Nephron (organoid): Measurements from ENCODE around the gene RTTN.

Experiments used
- H3K27ac Mint-ChIP-seq, 3 experiments: 2 replicates each; pipeline ENCODE4 v1.8.0; 2020; ENCODE audit warnings: mixed read lengths in 3 of 3, mild to moderate bottlenecking in 2 of 3, moderate library complexity in 1 of 3
- H3K27me3 Mint-ChIP-seq: 2 replicates; pipeline ENCODE4 v1.8.0; 2021; ENCODE audit warnings: low read depth, mild to moderate bottlenecking, moderate library complexity, mixed read lengths
- H3K36me3 Mint-ChIP-seq: 2 replicates; pipeline ENCODE4 v1.8.0; 2020; ENCODE audit warnings: low read depth, mixed read lengths
- H3K4me1 Mint-ChIP-seq: 2 replicates; pipeline ENCODE4 v1.8.0; 2020; ENCODE audit warnings: mixed read lengths
- H3K4me3 Mint-ChIP-seq, 3 experiments: 2 replicates each; pipeline ENCODE4 v1.8.0; 2020; ENCODE audit warnings: mild to moderate bottlenecking in 3 of 3, mixed read lengths in 3 of 3, moderate library complexity in 2 of 3
- H3K9me3 Mint-ChIP-seq: 2 replicates; pipeline ENCODE4 v1.8.0; 2020; ENCODE audit warnings: mixed read lengths
- TF ChIP-seq, protein P1 (sequence below), 3 experiments: fragments of 200-600 bp; sonication (generic); IDR thresholded peaks; one replicate each; pipeline ENCODE4 v1.5.0; 2021; ENCODE audit warnings: antibody characterized with exemption in 3 of 3; ENCODE audit not compliant: unreplicated experiment in 3 of 3

Gene RTTN

DNA sequence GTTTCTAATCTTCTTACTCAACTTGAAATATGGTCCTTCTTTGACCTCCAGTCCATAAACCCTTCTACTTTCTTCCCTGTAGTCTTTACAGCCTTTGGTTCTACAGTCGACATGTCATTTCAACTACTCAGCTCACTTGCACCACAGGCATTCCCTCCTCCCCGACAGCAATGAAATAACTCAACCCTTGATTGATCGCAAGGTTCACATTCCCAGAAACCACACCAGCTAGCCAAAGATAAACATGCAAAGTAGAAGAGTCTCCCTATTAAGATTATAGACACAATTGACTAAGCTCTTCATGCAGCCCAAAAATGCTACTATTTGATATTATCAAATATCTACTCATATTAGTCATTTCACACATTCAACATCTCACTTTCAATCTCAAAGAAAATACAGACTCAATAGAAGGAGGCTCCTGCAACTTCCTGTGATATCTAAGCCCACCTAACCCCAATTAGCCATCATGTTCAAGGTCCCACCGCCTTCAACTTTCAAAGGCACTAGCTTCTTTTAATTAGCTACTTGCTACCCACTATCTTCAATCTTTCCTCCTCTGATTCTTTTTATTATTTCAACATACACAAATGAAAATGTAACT is 50.8 kb downstream of the RTTN start:
- Mint-ChIP-seq H3K4me3 (no peak overlapping the region), H3K27ac (no peak overlapping the region), H3K36me3 (peaks cover 39% of the 10 kb centered on the region)

DNA sequence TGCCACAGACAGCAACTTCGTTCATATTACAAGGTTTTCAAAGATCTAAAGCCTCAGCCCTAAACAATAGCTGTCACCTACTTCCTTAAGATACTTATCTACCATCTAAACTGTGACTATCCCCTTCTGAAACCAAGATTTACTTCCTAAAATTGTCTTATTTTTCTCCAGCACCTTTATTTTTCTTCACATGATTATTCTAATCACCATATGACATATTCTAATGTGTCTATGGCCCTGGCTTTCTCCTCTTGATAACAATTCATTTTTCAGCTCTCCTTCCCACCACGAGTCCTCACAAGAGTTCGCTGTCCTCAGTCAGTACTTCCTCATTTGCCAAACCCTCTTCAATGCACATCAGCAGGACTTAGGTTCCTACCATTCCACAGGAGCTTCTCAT is 53.9 kb downstream of the RTTN start:
- no peak overlapping the region for H3K4me3 Mint-ChIP-seq
- TF ChIP-seq, protein P1, sequence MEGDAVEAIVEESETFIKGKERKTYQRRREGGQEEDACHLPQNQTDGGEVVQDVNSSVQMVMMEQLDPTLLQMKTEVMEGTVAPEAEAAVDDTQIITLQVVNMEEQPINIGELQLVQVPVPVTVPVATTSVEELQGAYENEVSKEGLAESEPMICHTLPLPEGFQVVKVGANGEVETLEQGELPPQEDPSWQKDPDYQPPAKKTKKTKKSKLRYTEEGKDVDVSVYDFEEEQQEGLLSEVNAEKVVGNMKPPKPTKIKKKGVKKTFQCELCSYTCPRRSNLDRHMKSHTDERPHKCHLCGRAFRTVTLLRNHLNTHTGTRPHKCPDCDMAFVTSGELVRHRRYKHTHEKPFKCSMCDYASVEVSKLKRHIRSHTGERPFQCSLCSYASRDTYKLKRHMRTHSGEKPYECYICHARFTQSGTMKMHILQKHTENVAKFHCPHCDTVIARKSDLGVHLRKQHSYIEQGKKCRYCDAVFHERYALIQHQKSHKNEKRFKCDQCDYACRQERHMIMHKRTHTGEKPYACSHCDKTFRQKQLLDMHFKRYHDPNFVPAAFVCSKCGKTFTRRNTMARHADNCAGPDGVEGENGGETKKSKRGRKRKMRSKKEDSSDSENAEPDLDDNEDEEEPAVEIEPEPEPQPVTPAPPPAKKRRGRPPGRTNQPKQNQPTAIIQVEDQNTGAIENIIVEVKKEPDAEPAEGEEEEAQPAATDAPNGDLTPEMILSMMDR (IDR thresholded peaks at IDR 0.05; ENCODE audit: unreplicated experiment in 3 of 3), result no peak
- H3K36me3 Mint-ChIP-seq, result peaks cover 17% of the 10 kb centered on the region
- H3K27me3 Mint-ChIP-seq, result no peaks in the 10 kb centered on the region
- H3K4me1 Mint-ChIP-seq, result no peaks in the 10 kb centered on the region
- no peak overlapping the region for H3K27ac Mint-ChIP-seq
- H3K9me3 Mint-ChIP-seq, result no peaks in the 10 kb centered on the region

More for the DNA sequence above, 50.8 kb downstream of the RTTN start:
- peaks cover 2% of the 10 kb centered on the region for H3K9me3 Mint-ChIP-seq
- H3K27me3 Mint-ChIP-seq, result no peaks in the 10 kb centered on the region
- H3K4me1 Mint-ChIP-seq, result no peaks in the 10 kb centered on the region
- TF ChIP-seq, protein P1 (IDR thresholded peaks at IDR 0.05; ENCODE audit: unreplicated experiment in 3 of 3), result no peak

DNA sequence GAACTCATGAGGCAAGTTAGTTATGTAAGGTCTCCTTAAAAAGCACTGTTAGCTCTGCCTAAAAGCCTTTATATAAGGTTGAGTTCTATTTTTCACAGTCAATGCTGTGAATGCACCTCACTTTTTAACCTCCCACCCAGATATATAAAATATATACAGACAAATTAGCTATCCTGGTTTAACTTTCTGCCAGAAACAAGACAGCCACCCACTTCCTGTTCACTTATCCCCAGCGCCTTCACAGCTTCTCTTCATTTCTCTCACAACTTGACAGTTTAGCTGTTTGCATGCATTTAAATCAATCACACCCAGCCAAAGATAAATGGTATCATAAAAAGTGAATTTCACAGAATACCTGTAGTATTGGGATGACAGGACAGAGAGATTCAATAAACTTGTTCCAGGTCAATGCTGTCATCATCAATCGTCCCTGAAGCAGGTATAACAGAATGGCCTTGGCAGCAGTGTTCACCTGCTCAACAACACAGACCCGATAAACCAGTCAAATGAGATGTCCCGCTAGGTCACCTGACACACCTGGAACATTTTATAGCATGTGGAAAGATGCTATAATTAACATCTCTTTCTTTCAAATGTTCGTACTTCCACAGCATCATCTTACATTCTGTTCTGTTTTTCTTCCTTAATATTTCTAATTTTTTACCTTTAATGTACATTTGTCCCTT is 55.7 kb downstream of the RTTN start:
- Mint-ChIP-seq H3K27ac (no peak overlapping the region), H3K36me3 (peaks cover 14% of the 10 kb centered on the region), H3K27me3 (no peaks in the 10 kb centered on the region), H3K9me3 (no peaks in the 10 kb centered on the region), H3K4me3 (no peak overlapping the region), H3K4me1 (peaks cover 4% of the 10 kb centered on the region)
- TF ChIP-seq, protein P1 (IDR thresholded peaks at IDR 0.05; ENCODE audit: unreplicated experiment in 3 of 3), result no peak

DNA sequence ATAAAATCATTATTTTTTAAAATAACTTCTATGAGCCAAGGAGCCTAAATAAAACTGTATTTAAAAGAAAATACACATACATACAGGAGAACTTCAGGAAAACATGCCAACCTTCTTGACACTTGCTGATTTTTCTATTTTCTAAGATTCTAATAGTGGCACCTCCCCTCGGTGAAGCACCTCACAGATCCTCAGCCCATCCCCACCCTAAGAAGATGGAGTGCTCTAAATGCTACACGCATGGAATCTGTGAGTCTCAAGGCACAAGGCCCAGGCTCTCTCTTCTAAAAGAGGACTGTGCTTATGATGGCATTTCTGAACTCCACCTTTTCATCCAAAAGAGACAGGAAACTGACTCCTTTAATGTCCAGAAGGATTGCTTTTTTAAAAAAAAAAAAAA is 56.3 kb downstream of the RTTN start:
- TF ChIP-seq, protein P1 (IDR thresholded peaks at IDR 0.05; ENCODE audit: unreplicated experiment in 3 of 3), result no peak
- H3K4me3 Mint-ChIP-seq, result no peak overlapping the region
- peaks cover 20% of the 10 kb centered on the region for H3K36me3 Mint-ChIP-seq
- H3K9me3 Mint-ChIP-seq, result no peaks in the 10 kb centered on the region
- peaks cover 4% of the 10 kb centered on the region for H3K4me1 Mint-ChIP-seq
- no peaks in the 10 kb centered on the region for H3K27me3 Mint-ChIP-seq
- H3K27ac Mint-ChIP-seq, result no peak overlapping the region

DNA sequence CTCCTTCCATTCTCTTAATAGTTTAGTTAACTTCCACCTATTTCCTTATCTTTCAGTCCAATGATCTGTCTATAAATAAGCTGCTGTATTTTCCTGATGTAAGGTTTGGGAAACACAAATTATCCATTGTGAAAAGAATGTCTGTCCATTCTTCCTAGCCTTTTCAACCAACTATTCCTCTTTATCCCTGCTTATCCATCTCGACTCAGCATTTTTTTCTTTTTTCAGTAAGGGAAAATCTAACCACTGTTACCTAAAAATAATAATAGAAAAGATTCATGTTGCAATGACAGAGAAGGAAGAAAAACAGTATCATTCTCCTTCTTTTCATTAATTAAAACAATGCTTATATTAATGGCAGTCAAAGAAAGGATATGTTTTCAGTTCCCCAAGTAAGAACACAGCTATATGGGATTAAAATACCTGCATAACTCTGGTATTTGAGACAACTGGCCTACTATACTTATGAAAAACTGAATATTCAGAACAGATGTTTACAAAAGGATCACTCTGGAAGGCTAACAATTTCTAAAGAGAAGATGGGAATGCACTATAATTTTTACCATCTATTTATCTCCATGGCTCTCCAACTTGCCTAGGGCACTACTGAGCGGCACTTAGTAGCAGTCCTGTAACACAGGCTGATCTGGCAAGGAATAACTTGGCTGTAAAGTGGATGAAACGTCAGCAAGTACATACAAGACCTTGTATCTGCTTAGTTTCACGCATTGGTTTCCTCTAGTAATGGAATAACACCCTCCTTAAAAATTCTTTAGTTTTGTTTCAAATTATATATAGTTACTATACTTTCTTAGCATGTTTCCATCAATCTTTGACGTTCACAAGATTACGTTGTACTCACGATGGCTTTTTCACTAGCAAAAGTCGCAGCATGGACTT is 57.2 kb downstream of the RTTN start:
- Mint-ChIP-seq H3K27me3 (no peaks in the 10 kb centered on the region), H3K36me3 (peaks cover 22% of the 10 kb centered on the region), H3K4me1 (peaks cover 4% of the 10 kb centered on the region), H3K9me3 (no peaks in the 10 kb centered on the region), H3K4me3 (no peak overlapping the region), H3K27ac (no peak overlapping the region)
- TF ChIP-seq, protein P1 (IDR thresholded peaks at IDR 0.05; ENCODE audit: unreplicated experiment in 3 of 3), result no peak
